Astrocyte (in vitro differentiated cells and primary cell): Measurements from ENCODE around the gene ANKFY1. TPM values are rescaled to one million over a fixed set of nuclear protein-coding genes. Genes with fewer than 3 reads are reported as not detected.
"Not testable (repeated sequence)": the region's sequence is repeated elsewhere in the genome, so short reads cannot be mapped to it uniquely, and the experiment has no call there.

ENCODE experiments used
- DNase-seq: peaks from one replicate; pipeline ENCODE4 v3.0.0-alpha.2; 2010; ENCODE audit warnings: low read depth
- FAIRE-seq: peaks from 2 replicates; lab custom pipeline; 2011; peaks lifted over from hg19 to GRCh38; lab: Jason Lieb, UNC
- H2AFZ ChIP-seq: 2 replicates; pipeline ENCODE4 v1.6.0; 2012; ENCODE audit warnings: low read depth, low read length, inconsistent platforms
- H3K27ac ChIP-seq: 2 replicates; pipeline ENCODE4 v1.5.1; 2011; ENCODE audit warnings: low read depth, low read length, inconsistent platforms
- H3K27me3 ChIP-seq: 2 replicates; pipeline ENCODE4 v1.6.0; 2011; ENCODE audit warnings: low read length, inconsistent platforms; ENCODE audit not compliant: insufficient read depth
- H3K36me3 ChIP-seq: 2 replicates; pipeline ENCODE4 v1.5.1; 2011; ENCODE audit warnings: low read length, inconsistent platforms; ENCODE audit not compliant: insufficient read depth
- H3K4me1 ChIP-seq: 2 replicates; pipeline ENCODE4 v1.5.1; 2011; ENCODE audit warnings: low read length, inconsistent platforms; ENCODE audit not compliant: insufficient read depth
- H3K4me2 ChIP-seq: 2 replicates; pipeline ENCODE4 v1.6.0; 2012; ENCODE audit warnings: low read length, inconsistent platforms
- H3K4me3 ChIP-seq: 2 replicates; pipeline ENCODE4 v1.5.1; 2011; ENCODE audit warnings: low read depth, mild to moderate bottlenecking, low read length, inconsistent platforms; ENCODE audit not compliant: insufficient read depth
- H3K79me2 ChIP-seq: 2 replicates; pipeline ENCODE4 v1.6.0; 2012; ENCODE audit warnings: mild to moderate bottlenecking, low read length, inconsistent platforms; ENCODE audit not compliant: insufficient read depth
- H3K9ac ChIP-seq: 2 replicates; pipeline ENCODE4 v1.6.0; 2012; ENCODE audit warnings: mild to moderate bottlenecking, low read length, inconsistent platforms
- H3K9me3 ChIP-seq: 2 replicates; pipeline ENCODE4 v1.5.1; 2012; ENCODE audit warnings: low read depth, mild to moderate bottlenecking, low read length, inconsistent platforms; ENCODE audit not compliant: insufficient read depth
- H4K20me1 ChIP-seq: 2 replicates; pipeline ENCODE4 v1.6.0; 2012; ENCODE audit warnings: low read length, inconsistent platforms; ENCODE audit not compliant: insufficient read depth
- H3K27ac Mint-ChIP-seq: one replicate; pipeline ENCODE4 v1.8.0; 2021; ENCODE audit warnings: mild to moderate bottlenecking, mixed read lengths; ENCODE audit not compliant: unreplicated experiment
- H3K27me3 Mint-ChIP-seq: one replicate; pipeline ENCODE4 v1.8.0; 2021; ENCODE audit warnings: low read depth, mixed read lengths; ENCODE audit not compliant: unreplicated experiment
- H3K36me3 Mint-ChIP-seq: one replicate; pipeline ENCODE4 v1.8.0; 2021; ENCODE audit warnings: low read depth, mixed read lengths; ENCODE audit not compliant: unreplicated experiment
- H3K4me1 Mint-ChIP-seq: one replicate; pipeline ENCODE4 v1.8.0; 2021; ENCODE audit warnings: low read depth, mixed read lengths; ENCODE audit not compliant: unreplicated experiment
- H3K4me3 Mint-ChIP-seq: one replicate; pipeline ENCODE4 v1.8.0; 2021; ENCODE audit warnings: mild to moderate bottlenecking, moderate library complexity, mixed read lengths; ENCODE audit not compliant: unreplicated experiment
- H3K9me3 Mint-ChIP-seq: one replicate; pipeline ENCODE4 v1.8.0; 2021; ENCODE audit warnings: mild to moderate bottlenecking, mixed read lengths; ENCODE audit not compliant: unreplicated experiment
- EZH2 ChIP-seq: IDR thresholded peaks from 2 replicates; pipeline ENCODE4 v1.6.1; 2012; ENCODE audit warnings: mild to moderate bottlenecking, low read length, inconsistent platforms; ENCODE audit not compliant: insufficient read depth
- total RNA-seq: library from RNA; stranded (reverse); gene quantifications from 2 replicates; pipeline ENCODE4 v1.2.1, GENCODE V29; 2021
- TF ChIP-seq, protein P1 (sequence below): IDR thresholded peaks from 2 replicates; pipeline ENCODE4 v1.5.1; 2011; ENCODE audit warnings: low read depth, mild to moderate bottlenecking, inconsistent platforms, low read length, moderate library complexity; ENCODE audit not compliant: insufficient read depth

Gene ANKFY1
- total RNA-seq, 1 donor from 2014 or later = 52.0 TPM

DNA sequence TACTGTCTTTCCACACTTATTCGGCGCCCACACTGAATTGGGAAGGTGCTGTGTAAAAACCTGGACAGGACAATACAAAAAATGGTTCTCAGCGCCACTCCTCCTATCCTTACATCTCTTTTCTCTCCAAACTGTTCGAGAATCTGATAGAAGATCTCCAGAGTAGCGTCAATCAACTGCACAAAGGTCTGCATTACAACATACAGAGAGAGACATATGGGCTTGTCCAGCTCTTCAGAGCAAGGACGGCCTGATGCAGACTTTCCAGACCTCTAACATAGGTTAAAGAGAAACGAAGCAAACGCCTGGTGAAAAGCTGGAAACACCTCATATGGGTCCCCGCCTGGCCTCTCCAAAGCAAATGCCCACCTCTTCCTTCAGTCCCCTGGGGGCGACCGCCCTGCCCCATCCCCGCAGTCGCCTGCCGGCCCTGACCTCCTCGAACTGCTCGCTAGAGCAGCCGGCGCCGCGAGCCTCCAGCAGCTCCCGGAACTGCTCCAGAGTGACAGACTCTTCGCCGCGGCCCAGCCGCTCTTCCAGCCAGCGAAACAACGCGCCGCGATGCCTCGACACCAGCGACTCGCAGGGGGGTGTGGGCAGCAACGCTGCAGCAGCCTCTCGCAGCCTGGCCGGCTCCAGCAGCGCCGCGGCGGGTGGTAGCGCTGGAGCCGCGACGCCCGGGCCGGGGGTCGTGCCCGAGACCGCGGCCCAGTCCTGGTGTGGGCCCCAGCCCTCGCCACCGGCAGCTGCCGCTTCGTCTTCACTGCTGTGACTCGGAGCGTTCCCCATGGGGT lies 121.5 kb downstream of the ANKFY1 start:
- Histone ChIP-seq H3K79me2 (peaks cover 58% of the 10 kb centered on the region), H3K9me3 (no peaks in the 10 kb centered on the region), H2AFZ (peak overlapping the region; percentile 67), H3K27ac (peak overlapping the region; percentile 58), H3K4me3 (peak overlapping the region; percentile 83), H3K36me3 (no peaks in the 10 kb centered on the region), H4K20me1 (peaks cover 49% of the 10 kb centered on the region), H3K27me3 (no peaks in the 10 kb centered on the region), H3K9ac (peak overlapping the region; percentile 98), H3K4me2 (peak overlapping the region; percentile 99), H3K4me1 (peaks cover 16% of the 10 kb centered on the region)
- H3K4me1 Mint-ChIP-seq = peaks cover 20% of the 10 kb centered on the region
- TF ChIP-seq, protein P1, sequence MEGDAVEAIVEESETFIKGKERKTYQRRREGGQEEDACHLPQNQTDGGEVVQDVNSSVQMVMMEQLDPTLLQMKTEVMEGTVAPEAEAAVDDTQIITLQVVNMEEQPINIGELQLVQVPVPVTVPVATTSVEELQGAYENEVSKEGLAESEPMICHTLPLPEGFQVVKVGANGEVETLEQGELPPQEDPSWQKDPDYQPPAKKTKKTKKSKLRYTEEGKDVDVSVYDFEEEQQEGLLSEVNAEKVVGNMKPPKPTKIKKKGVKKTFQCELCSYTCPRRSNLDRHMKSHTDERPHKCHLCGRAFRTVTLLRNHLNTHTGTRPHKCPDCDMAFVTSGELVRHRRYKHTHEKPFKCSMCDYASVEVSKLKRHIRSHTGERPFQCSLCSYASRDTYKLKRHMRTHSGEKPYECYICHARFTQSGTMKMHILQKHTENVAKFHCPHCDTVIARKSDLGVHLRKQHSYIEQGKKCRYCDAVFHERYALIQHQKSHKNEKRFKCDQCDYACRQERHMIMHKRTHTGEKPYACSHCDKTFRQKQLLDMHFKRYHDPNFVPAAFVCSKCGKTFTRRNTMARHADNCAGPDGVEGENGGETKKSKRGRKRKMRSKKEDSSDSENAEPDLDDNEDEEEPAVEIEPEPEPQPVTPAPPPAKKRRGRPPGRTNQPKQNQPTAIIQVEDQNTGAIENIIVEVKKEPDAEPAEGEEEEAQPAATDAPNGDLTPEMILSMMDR = no peak
- TF ChIP-seq EZH2 = no peak
- H3K36me3 Mint-ChIP-seq = peaks cover 2% of the 10 kb centered on the region
- H3K4me3 Mint-ChIP-seq = peak overlapping the region; percentile 95
- H3K27ac Mint-ChIP-seq = peak overlapping the region; percentile 94
- DNase-seq (peak; percentile 8), FAIRE-seq (no peak)
- H3K9me3 Mint-ChIP-seq = no peaks in the 10 kb centered on the region
- H3K27me3 Mint-ChIP-seq = no peaks in the 10 kb centered on the region

DNA sequence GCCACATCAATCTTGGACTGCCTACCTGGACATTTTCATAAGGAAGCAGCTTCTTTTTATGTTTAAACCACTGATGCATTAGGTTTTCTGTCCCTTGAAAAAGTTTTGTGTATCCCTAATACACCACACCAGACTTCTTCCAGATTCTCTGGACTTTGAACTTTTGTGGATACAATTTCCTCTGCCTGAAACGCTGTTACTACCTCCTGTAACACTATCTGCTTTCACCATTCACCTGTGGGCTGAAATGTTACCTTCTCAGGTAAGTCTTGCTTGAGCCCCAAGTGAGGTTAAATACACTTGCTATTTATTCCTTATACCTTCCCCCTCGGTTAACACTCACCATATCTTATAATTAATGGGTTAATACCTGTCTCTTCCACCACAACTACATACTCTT lies 123.7 kb downstream of the ANKFY1 start:
- Mint-ChIP-seq H3K36me3 (peaks cover 2% of the 10 kb centered on the region), H3K4me3 (no peak overlapping the region), H3K4me1 (peaks cover 20% of the 10 kb centered on the region), H3K27me3 (no peaks in the 10 kb centered on the region), H3K27ac (no peak overlapping the region), H3K9me3 (no peaks in the 10 kb centered on the region)
- DNase-seq (no peak), FAIRE-seq (no peak)
- peaks cover 16% of the 10 kb centered on the region for H3K4me1 ChIP-seq
- peaks cover 71% of the 10 kb centered on the region for H4K20me1 ChIP-seq
- H3K27ac ChIP-seq = no peak overlapping the region
- H3K4me2 ChIP-seq = no peak overlapping the region
- no peak for TF ChIP-seq EZH2
- TF ChIP-seq, protein P1 = no peak
- H3K9ac ChIP-seq = no peak overlapping the region
- peaks cover 78% of the 10 kb centered on the region for H3K79me2 ChIP-seq
- H3K4me3 ChIP-seq = no peak overlapping the region
- H3K9me3 ChIP-seq = no peaks in the 10 kb centered on the region
- H3K27me3 ChIP-seq = no peaks in the 10 kb centered on the region
- H3K36me3 ChIP-seq = no peaks in the 10 kb centered on the region
- H2AFZ ChIP-seq = no peak overlapping the region

DNA sequence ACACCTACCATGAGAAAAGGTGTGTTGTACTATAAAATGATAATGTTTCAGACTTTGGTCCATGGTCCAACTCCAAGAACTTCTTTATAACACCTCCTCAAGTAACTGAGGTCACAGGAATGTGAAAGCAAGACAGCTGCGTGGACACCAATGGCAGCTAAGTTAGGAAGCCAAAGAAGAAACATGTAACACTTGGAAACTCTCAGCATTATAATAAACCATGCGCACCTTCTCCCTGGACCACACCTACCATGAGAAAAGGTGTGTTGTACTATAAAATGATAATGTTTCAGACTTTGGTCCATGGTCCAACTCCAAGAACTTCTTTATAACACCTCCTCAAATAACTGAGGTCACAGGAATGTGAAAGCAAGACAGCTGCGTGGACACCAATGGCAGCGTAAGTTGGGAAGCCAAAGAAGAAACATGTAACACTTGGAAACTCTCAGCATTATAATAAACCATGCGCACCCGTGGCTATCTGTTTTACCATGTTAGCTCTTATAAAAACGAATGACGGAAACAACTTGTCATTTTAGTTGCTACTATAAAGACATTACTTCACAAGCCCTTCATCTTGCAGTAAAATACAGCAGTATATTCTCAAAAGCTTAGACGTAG lies 124.8 kb downstream of the ANKFY1 start:
- not testable (repeated sequence) for H3K9ac ChIP-seq, H3K4me3 Mint-ChIP-seq, H3K36me3 ChIP-seq, H3K9me3 Mint-ChIP-seq, H3K27ac Mint-ChIP-seq, DNase-seq, H3K27me3 ChIP-seq, H3K9me3 ChIP-seq, H3K4me2 ChIP-seq, H3K36me3 Mint-ChIP-seq, H3K27me3 Mint-ChIP-seq, H3K4me3 ChIP-seq, H3K27ac ChIP-seq, H2AFZ ChIP-seq
- peaks cover 12% of the 10 kb centered on the region for H3K4me1 ChIP-seq
- peaks cover 79% of the 10 kb centered on the region for H4K20me1 ChIP-seq
- H3K79me2 ChIP-seq = peaks cover 85% of the 10 kb centered on the region
- FAIRE-seq = peak; percentile 47
- peaks cover 20% of the 10 kb centered on the region for H3K4me1 Mint-ChIP-seq
